Activated CD4-positive, alpha-beta memory T cell treated with anti-CD3 and anti-CD28 coated beads for 36 hours (primary cell): ENCODE measurements around the gene MESP1. TPM values are rescaled to one million over a fixed set of nuclear protein-coding genes. Genes with fewer than 3 reads are reported as not detected.

Source experiments
- total RNA-seq, 2 experiments: library from RNA; stranded (reverse); gene quantifications; one replicate each; pipeline ENCODE4 v1.2.3, GENCODE V29; 2021

MESP1 gene
- total RNA-seq, 2 experiments from 2014 or later: 4.6 to 6.7 TPM

Other genes starting within 250 kb of the MESP1 start
- 10 to 100 TPM; 16.8 to 18.0 TPM for gene TICRR, start 175.8 kb downstream of the MESP1 start, total RNA-seq
- gene KIF7, start 95.8 kb downstream of the MESP1 start, total RNA-seq: under 1 TPM; 0.92 to 0.95 TPM
- under 1 TPM; 0.17 to 0.31 TPM for gene PLIN1, start 71.9 kb downstream of the MESP1 start, total RNA-seq
- gene PEX11A, start 60.5 kb downstream of the MESP1 start, total RNA-seq: 1 to 10 TPM; 2.9 to 3.1 TPM
- not detected for gene WDR93, start 60.4 kb downstream of the MESP1 start, total RNA-seq
- not detected for gene MESP2, start 25.1 kb upstream of the MESP1 start, total RNA-seq
- gene ANPEP, start 63.6 kb upstream of the MESP1 start, total RNA-seq: under 1 TPM; 0.12 to 0.14 TPM
- 10 to 100 TPM; 17.2 to 23.5 TPM for gene AP3S2, start 142.7 kb upstream of the MESP1 start, total RNA-seq
- under 1 TPM in 1 of 2 experiments, not detected in 1; 0.05 TPM for gene ARPIN, start 161.7 kb upstream of the MESP1 start, total RNA-seq